CD4-positive, alpha-beta T cell treated with Interleukin-21 for 1 hour (primary cell): ENCODE data around the gene POU2F1.
"Not testable (repeated sequence)": the region's sequence is repeated elsewhere in the genome, so short reads cannot be mapped to it uniquely, and the experiment has no call there.

Source experiments
- DNase-seq: peaks from one replicate; pipeline ENCODE4 v3.0.0-alpha.2; 2020

Gene POU2F1

GRCh38 chr1:167206166-167206835 is 14.4 kb upstream of the POU2F1 start:
- DNase-seq: no peak

- no peak for DNase-seq
These were observed 12.6 kb upstream of the POU2F1 start for GRCh38 chr1:167207940-167208623.

- DNase-seq: no peak
These were observed 12.1 kb upstream of the POU2F1 start for GRCh38 chr1:167208624-167208976.

GRCh38 chr1:167209044-167209443 is 11.6 kb upstream of the POU2F1 start:
- DNase-seq: no peak

GRCh38 chr1:167210966-167211674 is 9.6 kb upstream of the POU2F1 start:
- no peak for DNase-seq

- DNase-seq: no peak
These were observed 8.7 kb upstream of the POU2F1 start for GRCh38 chr1:167212025-167212424.

DNA sequence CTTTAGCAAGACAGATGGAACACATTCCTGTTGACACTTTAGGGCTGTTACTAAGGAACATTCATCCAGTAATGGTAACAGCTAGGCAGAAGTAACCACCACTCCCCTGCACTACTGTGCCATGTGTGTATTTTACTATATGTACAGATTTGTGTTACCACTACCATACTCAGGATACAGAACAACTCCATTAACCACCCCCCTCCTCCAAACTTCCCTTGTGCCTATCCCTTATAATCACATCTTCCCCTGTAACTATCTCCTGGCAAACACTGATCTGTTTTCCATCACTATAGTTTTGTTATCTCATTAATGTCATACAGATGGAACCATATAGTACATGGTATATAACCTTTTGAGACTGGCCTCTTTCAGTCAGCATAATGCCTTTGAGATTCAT is 3.9 kb upstream of the POU2F1 start:
- no peak for DNase-seq

DNA sequence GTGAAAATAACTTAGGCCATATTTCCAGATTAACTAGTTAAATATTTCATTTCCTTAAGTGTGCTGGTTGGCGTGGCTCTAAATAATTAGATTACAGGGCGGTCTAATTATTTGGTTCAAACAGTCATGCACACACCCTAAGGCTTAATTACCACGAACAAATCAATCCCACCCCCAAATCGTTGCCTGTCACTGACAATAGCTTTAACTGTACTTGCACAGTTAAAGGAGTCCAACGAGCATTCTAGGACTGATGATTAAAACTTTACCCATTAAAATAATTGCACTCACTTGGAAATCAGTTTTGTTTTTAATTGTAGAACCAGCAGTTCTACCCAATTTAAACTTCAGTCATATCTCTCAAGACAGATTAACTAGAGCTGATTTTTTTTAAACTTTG is 1.5 kb upstream of the POU2F1 start:
- no peak for DNase-seq

DNA sequence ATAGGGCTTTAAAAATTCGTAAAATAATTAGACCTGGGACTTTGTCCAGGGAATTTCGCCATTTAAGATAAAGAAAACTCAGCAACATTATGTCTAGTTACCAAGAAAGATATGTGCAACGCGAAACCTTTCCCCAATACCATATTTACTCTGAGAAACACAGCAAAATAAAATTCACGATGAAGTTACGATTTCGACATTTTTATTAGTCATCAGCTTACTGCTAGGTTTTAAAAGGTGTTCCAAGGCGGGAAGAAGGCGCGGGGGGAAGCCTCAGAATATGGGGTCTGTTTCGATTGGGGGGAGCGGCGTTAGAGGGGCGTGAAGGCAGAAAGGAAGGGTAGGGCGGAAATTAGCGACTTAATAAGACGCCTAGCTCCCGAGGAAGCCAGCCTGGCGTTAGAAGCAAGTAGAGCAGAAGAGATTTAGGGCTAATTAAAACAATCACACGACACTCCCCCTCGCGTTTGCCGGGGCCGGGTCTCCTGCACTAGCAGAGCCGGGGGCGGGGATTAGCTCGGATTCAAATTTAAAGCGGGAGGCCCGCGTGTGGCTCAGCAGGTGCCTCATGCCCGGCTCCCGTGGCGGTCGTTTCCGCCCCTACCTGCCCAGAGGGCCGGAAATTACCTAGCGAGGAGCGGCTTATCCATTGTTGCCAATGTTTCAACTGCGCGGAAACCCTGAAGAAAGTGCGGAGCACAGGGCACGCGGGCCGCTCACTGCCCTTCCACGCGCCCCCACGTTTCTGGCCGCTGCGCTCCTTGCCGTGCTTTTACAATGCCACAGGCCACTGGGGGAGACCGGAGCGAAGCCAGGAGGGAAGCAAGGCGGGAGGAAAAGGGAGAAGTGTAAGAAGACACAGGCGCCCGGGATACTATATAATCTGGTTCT is 795 bp upstream of the POU2F1 start:
- peak; percentile 92 for DNase-seq

- no peak for DNase-seq
These were observed 546 bp downstream of the POU2F1 start for GRCh38 chr1:167221126-167221737.

- DNase-seq: peak; percentile 81
These were observed 1.3 kb downstream of the POU2F1 start for GRCh38 chr1:167221738-167222610.

GRCh38 chr1:167223144-167224103 is 2.7 kb downstream of the POU2F1 start:
- no peak for DNase-seq

DNA sequence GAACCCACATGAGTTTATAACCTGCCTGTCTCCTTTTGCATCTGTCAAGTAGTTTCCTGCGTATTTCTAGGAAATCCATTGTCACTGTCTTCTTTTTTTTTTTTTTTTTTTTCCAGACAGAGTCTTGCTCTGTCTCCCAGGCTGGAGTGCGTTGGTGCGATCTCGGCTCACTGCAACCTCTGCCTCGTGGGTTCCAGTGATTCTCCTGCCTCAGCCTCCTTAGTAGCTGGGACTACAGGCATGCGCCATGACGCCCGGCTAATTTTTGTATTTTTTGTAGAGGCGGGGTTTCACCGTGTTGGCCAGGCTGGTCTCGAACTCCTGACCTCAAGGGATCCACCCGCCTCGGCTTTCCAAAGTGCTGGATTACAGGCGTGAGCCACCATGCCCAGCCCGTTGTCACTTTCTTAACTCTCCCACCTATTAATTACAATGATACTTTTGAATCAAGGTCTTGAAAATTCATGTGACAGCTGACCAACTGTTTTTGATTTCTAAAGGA is 4.1 kb downstream of the POU2F1 start:
- not testable (repeated sequence) for DNase-seq

DNA sequence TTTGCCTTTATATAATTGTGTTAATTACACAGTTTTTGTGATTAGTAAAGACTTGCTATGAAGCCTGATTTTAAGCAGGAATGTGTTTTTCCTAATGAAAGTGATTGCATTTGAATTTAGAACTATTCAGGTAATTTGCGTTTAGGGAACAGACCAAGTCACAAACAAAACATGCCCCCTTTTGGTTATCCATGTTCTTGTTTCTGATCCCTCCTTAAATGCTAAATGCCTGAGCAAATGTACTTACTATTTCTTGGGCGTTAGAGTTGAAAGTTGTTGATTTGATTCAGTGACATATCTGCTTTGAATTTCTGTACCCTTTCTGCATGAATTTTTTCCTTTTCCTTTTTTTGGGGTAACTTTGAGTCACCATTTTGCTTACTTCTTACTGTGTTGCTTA is 5.2 kb downstream of the POU2F1 start:
- DNase-seq: no peak

DNA sequence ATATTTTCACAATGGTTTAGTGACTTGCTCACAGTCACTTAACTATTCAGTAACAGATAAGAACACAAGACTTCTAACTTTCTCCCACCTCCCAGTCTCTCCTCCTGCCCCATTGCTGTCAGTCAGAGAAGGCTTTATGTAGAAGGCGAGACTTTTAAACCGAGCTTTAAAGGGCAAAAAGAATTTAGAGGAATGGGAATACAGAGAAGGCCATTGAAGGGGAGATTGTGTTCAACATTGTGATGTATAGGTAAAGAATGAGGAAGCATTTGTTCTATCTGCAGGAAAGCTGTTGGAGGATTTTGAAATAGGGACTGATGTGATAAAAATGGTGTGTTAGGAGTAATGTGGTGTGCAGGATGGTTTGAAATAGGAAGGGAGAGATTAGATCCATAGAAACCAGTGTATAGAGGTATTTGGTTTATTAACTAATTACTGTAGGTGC is 7.3 kb downstream of the POU2F1 start:
- DNase-seq: no peak

DNA sequence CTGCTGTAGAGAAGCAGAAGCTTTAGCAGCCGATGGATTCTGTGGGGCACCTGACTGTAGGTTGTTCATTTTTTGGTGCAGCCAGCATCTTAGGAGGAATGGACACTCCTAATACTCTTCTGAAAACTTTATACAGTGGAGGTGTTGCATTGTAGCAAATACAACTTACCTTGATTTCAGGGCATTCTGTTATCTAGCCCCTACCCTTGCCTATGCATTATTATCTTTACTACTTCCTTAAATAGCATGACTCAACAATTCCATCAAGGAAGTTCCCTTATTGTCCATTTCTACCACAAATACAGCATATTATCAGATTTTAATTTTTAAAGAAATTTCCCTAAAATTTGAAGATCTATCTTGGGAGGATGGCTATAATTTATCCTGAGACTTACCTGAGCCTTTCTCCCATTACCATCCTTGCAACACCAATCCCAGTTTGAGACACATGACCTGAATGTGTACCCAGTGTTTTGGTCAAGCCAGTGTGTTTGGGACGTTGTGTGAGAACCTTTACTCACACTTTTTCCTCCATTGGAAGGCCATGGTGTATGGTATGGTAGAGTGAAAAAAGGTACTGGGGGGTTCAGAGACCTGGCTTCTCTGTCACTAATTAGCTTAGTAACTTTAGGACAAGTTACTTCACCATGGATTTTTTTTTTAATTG is 9.2 kb downstream of the POU2F1 start:
- DNase-seq: no peak

DNA sequence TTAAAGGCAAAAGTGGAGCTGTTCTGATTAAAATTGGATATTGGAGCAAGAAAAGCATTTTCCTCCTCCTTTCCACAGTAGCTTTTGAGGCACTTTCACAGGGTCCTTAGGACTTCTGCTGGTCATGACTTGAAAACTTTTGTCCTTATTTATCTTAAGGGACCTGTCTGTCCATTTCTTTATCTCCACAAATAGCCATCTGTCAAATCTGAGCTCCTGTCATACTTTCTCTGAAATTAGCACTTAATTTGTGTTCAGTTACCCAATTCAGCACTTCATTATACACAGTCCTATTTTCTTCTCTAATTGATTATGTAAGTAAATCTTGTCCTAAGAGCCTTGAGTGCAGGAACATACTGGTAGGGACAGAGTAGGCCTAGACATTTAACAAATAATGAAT is 9.8 kb downstream of the POU2F1 start:
- no peak for DNase-seq

- DNase-seq: no peak
These were observed 11.3 kb downstream of the POU2F1 start for GRCh38 chr1:167231873-167232450.

DNA sequence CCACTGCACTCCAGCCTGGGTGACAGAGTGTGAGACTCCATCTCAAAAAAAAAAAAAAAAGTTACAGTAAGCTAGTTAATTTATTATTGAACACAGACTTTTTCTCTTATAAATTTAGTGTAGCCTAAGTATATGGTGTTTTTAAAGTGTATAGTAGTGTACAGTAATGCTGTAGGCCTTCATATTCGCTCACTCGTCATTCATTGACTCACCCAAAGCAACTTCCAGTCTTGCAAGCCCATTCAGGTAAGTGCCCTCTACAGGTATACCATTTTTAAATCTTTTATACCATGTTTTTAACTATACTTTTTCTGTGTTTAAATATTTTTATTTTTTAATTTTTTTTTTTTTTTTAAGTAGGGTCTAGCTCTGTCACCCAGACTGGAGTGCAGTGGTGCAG is 12.1 kb downstream of the POU2F1 start:
- no peak for DNase-seq
